Cardiac muscle cell (in vitro differentiated cells and primary cell): Measurements from ENCODE around the gene GYPC. TPM values are rescaled to one million over a fixed set of nuclear protein-coding genes. Genes with fewer than 3 reads are reported as not detected.
"Not testable (repeated sequence)": the region's sequence is repeated elsewhere in the genome, so short reads cannot be mapped to it uniquely, and the experiment has no call there.

Experiments
- DNase-seq, 2 donors: peaks; one replicate each; pipeline versions ENCODE4 v3.0.0 to v3.0.0-alpha.2; 2010 to 2017; ENCODE audit warnings: low read depth in 1 of 2, low spot score in 1 of 2
- H3K27ac ChIP-seq: fragments of 200-600 bp; sonication (generic); 2 replicates; pipeline ENCODE4 v1.5.1; 2016
- H3K27me3 ChIP-seq: fragments of 200-600 bp; sonication (generic); 2 replicates; pipeline ENCODE4 v1.6.0; 2016; ENCODE audit warnings: control low read depth
- H3K36me3 ChIP-seq: fragments of 200-600 bp; sonication (generic); 2 replicates; pipeline ENCODE4 v1.5.1; 2016; ENCODE audit warnings: control low read depth
- H3K4me1 ChIP-seq: fragments of 200-600 bp; sonication (generic); 2 replicates; pipeline ENCODE4 v1.8.1; 2017; ENCODE audit warnings: low read depth, mild to moderate bottlenecking, mixed run types
- H3K4me3 ChIP-seq: fragments of 200-600 bp; sonication (generic); 2 replicates; pipeline ENCODE4 v1.5.1; 2016; ENCODE audit warnings: mild to moderate bottlenecking
- H3K9me3 ChIP-seq: fragments of 200-600 bp; sonication (generic); 2 replicates; pipeline ENCODE4 v1.5.1; 2017; ENCODE audit warnings: low read depth, mild to moderate bottlenecking, control low read depth
- CTCF ChIP-seq: IDR thresholded peaks from 2 replicates; pipeline ENCODE4 v1.5.1; 2012; ENCODE audit warnings: low read depth, mild to moderate bottlenecking, low read length
- polyA plus RNA-seq: library from polyadenylated mRNA; unstranded; fragments of >200 nt; fragmentation: Nextera tagmentation; extraction: Ambion mirVana; gene quantifications from 2 replicates; pipeline ENCODE4 v1.2.1, GENCODE V29; 2016
- total RNA-seq: library from RNA; depleted of rRNA; stranded (reverse); fragments of >200 nt; gene quantifications from 2 replicates; pipeline ENCODE4 v1.2.3, GENCODE V29; 2016

GYPC gene
- total and polyA plus RNA-seq, 2 experiments from 2014 or later, result 45.6 to 69.7 TPM

GRCh38 chr2:126687503-126687902 lies 31.5 kb downstream of the GYPC start:
- Histone ChIP-seq H3K27ac (no peak overlapping the region), H3K4me1 (no peaks in the 10 kb centered on the region), H3K9me3 (no peaks in the 10 kb centered on the region), H3K27me3 (no peaks in the 10 kb centered on the region), H3K36me3 (no peaks in the 10 kb centered on the region), H3K4me3 (no peak overlapping the region)
- no peak for DNase-seq
- TF ChIP-seq CTCF, result no peak

GRCh38 chr2:126688594-126688993 lies 32.6 kb downstream of the GYPC start:
- H3K27ac ChIP-seq, H3K36me3 ChIP-seq, DNase-seq: not testable (repeated sequence)

GRCh38 chr2:126692241-126692640 lies 36.3 kb downstream of the GYPC start:
- not testable (repeated sequence) for H3K27ac ChIP-seq, H3K4me1 ChIP-seq, H3K36me3 ChIP-seq, DNase-seq, H3K4me3 ChIP-seq, H3K9me3 ChIP-seq, H3K27me3 ChIP-seq

More at GRCh38 chr2:126688594-126688993, 32.6 kb downstream of the GYPC start:
- not testable (repeated sequence) for H3K27me3 ChIP-seq, H3K4me1 ChIP-seq, H3K9me3 ChIP-seq, H3K4me3 ChIP-seq

GRCh38 chr2:126692934-126693592 lies 37.1 kb downstream of the GYPC start:
- not testable (repeated sequence) for H3K4me3 ChIP-seq, H3K27ac ChIP-seq, H3K9me3 ChIP-seq, H3K27me3 ChIP-seq, H3K4me1 ChIP-seq, H3K36me3 ChIP-seq, DNase-seq

- no peak for DNase-seq
- Histone ChIP-seq H3K36me3 (no peaks in the 10 kb centered on the region), H3K9me3 (no peaks in the 10 kb centered on the region), H3K27me3 (no peaks in the 10 kb centered on the region), H3K27ac (no peak overlapping the region), H3K4me3 (no peak overlapping the region), H3K4me1 (no peaks in the 10 kb centered on the region)
- no peak for TF ChIP-seq CTCF
Measured at GRCh38 chr2:126696644-126697520, 40.9 kb downstream of the GYPC start.

- H3K27me3 ChIP-seq, result no peaks in the 10 kb centered on the region
- no peak for TF ChIP-seq CTCF
- H3K4me3 ChIP-seq, result no peak overlapping the region
- DNase-seq, result no peak
- no peaks in the 10 kb centered on the region for H3K4me1 ChIP-seq
- no peaks in the 10 kb centered on the region for H3K9me3 ChIP-seq
- H3K27ac ChIP-seq, result no peak overlapping the region
- no peaks in the 10 kb centered on the region for H3K36me3 ChIP-seq
Measured at GRCh38 chr2:126698376-126698775, 42.4 kb downstream of the GYPC start.

- no peak for DNase-seq
- Histone ChIP-seq H3K27ac (no peak overlapping the region), H3K4me1 (no peaks in the 10 kb centered on the region), H3K9me3 (no peaks in the 10 kb centered on the region), H3K4me3 (no peak overlapping the region), H3K36me3 (no peaks in the 10 kb centered on the region), H3K27me3 (no peaks in the 10 kb centered on the region)
- no peak for TF ChIP-seq CTCF
Measured at GRCh38 chr2:126699018-126699417, 43.1 kb downstream of the GYPC start.
